GM10248 (cell line): ENCODE data around the gene GOLGA6L9.
"Not testable (repeated sequence)": the region's sequence is repeated elsewhere in the genome, so short reads cannot be mapped to it uniquely, and the experiment has no call there.

Experiments used
- CTCF ChIA-PET: fragments of 300-600 bp; sonication (Branson Sonifier 250); formaldehyde crosslinking; extraction: SDS; loops from one replicate; lab custom pipeline; 2021; ENCODE audit warnings: antibody characterized with exemption; lab: Yijun Ruan, JAX
- POLR2A ChIA-PET: fragments of 350-650 bp; sonication (Branson Sonifier 250); formaldehyde crosslinking; extraction: SDS; loops from one replicate; lab custom pipeline; 2020; ENCODE audit warnings: antibody characterized with exemption; lab: Yijun Ruan, JAX
- DNase-seq: peaks from one replicate; pipeline ENCODE4 v3.0.0; 2012; ENCODE audit errors: extremely low spot score

Gene GOLGA6L9

DNA sequence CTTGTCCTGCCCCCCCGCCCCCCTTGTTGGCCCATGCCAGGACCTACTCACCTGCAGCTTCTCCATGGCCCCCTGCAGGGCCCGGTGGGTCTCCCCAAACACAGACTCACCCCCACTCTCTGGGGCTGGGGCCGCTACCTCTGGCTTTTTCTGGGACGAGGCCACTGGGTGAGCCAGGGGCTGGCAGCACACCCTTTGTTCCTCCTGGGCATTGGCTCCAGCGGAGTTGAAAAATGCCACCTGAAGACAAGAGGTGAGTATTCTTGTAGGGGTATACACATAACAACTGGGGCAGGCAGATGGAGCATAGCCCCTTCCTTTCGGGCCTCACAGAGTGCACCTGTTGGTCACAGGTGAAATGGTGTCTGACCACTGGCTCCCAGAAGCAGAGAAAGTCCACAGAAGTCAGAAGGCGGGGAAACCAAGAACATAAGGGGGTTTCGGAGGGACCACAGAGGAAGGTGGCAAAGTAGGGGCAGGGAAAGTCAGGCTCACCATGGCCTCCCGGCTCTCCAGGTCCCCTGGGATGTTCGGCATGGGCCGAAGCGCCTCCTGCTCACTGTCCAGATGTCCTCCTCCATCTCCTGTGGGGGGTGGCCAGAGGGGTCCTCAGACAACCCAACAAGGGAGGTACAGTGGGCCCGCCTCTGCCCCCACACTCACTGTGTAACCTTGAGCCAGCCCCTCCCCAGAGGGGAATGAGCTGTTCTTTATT lies 47.9 kb downstream of the GOLGA6L9 start:
- POLR2A ChIA-PET, CTCF ChIA-PET: not testable (repeated sequence)

More for the DNA sequence above, 47.9 kb downstream of the GOLGA6L9 start:
- DNase-seq, result not testable (repeated sequence)
